Mesendoderm (in vitro differentiated cells): ENCODE results near the gene SPTLC2.
"Not testable (repeated sequence)": the region's sequence is repeated elsewhere in the genome, so short reads cannot be mapped to it uniquely, and the experiment has no call there.

Source experiments
- DNase-seq: peaks from one replicate; pipeline ENCODE4 v3.0.0; 2013
- H2AK5ac ChIP-seq: 2 replicates; pipeline ENCODE4 v1.6.1; 2013; ENCODE audit warnings: low read length, inconsistent platforms
- H2BK120ac ChIP-seq: 2 replicates; pipeline ENCODE4 v1.6.1; 2013; ENCODE audit warnings: low read depth, mild to moderate bottlenecking, low read length, moderate library complexity, mixed read lengths
- H2BK15ac ChIP-seq: replicated peaks from 2 replicates; pipeline ENCODE4 v1.6.1; 2013; ENCODE audit warnings: low read depth, mild to moderate bottlenecking, moderate library complexity
- H2BK5ac ChIP-seq: 2 replicates; pipeline ENCODE4 v1.6.1; 2013; ENCODE audit warnings: low read length, inconsistent platforms
- H3K18ac ChIP-seq: 2 replicates; pipeline ENCODE4 v1.6.1; 2013; ENCODE audit warnings: mild to moderate bottlenecking, low read length, mixed read lengths
- H3K23ac ChIP-seq: one replicate; pipeline ENCODE4 v1.6.1; 2013; ENCODE audit warnings: low read length
- H3K27ac ChIP-seq: 2 replicates; pipeline ENCODE4 v1.5.1; 2013; ENCODE audit warnings: low read depth, mild to moderate bottlenecking, inconsistent platforms, low read length, moderate library complexity
- H3K27me3 ChIP-seq: 2 replicates; pipeline ENCODE4 v1.6.1; 2013; ENCODE audit warnings: low read length, control low read depth, mild to moderate bottlenecking, inconsistent platforms; ENCODE audit not compliant: insufficient read depth, poor library complexity
- H3K36me3 ChIP-seq: 2 replicates; pipeline ENCODE4 v1.6.1; 2013; ENCODE audit warnings: low read length, inconsistent platforms; ENCODE audit not compliant: control insufficient read depth, insufficient read depth
- H3K4ac ChIP-seq: one replicate; pipeline ENCODE4 v1.6.1; 2013; ENCODE audit warnings: low read depth, mild to moderate bottlenecking, low read length, moderate library complexity
- H3K4me1 ChIP-seq: 2 replicates; pipeline ENCODE4 v1.6.1; 2013; ENCODE audit warnings: low read depth, low read length, inconsistent platforms; ENCODE audit not compliant: control insufficient read depth
- H3K4me2 ChIP-seq: 2 replicates; pipeline ENCODE4 v1.6.1; 2013; ENCODE audit warnings: low read length
- H3K4me3 ChIP-seq: 2 replicates; pipeline ENCODE4 v1.5.1; 2013; ENCODE audit warnings: mild to moderate bottlenecking, low read length
- H3K56ac ChIP-seq: one replicate; pipeline ENCODE4 v1.6.1; 2013; ENCODE audit warnings: low read length
- H3K79me1 ChIP-seq: 2 replicates; pipeline ENCODE4 v1.6.1; 2013; ENCODE audit warnings: low read length, inconsistent platforms
- H3K79me2 ChIP-seq: 2 replicates; pipeline ENCODE4 v1.6.1; 2013; ENCODE audit warnings: mild to moderate bottlenecking, low read length; ENCODE audit not compliant: control insufficient read depth, insufficient read depth
- H3K9ac ChIP-seq: 2 replicates; pipeline ENCODE4 v1.6.1; 2013; ENCODE audit warnings: low read length, inconsistent platforms
- H4K5ac ChIP-seq: one replicate; pipeline ENCODE4 v1.6.1; 2013; ENCODE audit warnings: low read length
- H4K8ac ChIP-seq: one replicate; pipeline ENCODE4 v1.6.1; 2013; ENCODE audit warnings: low read depth, mild to moderate bottlenecking, control low read depth, low read length, moderate library complexity
- WGBS: extraction: QIAGEN DNeasy Blood & Tissue Kit; methylation state at CpG from one replicate; pipeline ENCODE4 v1.1.7; 2013; ENCODE audit warnings: low lambda C conversion rate, missing lambda C conversion rate; ENCODE audit not compliant: insufficient coverage; ENCODE audit errors: extremely low coverage; 5-methylcytosine and 5-hydroxymethylcytosine counted together

SPTLC2 gene

DNA sequence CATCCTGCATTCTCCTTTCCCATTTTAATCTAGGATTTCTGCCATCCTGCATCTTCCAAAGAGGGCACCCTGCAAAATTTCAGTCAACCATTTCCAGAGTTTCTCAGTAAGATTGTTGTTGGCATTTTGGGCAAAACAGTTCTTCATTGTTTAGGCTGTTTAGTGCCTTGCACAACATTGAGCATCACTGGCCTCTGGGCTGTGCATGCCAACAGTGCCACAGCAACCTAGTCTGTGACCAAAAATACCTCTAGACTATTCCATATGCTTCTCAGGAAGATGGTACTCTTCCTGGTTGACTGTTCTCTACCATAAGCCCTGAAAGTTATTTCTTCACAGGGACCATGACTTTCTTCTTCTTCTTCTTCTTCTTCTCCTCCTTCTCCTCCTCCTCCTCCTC is 85.4 kb downstream of the SPTLC2 start:
- no peak overlapping the region for H2BK15ac ChIP-seq
- no peak overlapping the region for H3K18ac ChIP-seq
- H4K5ac ChIP-seq: no peak overlapping the region
- H4K8ac ChIP-seq: no peak overlapping the region
- no peaks in the 10 kb centered on the region for H3K36me3 ChIP-seq
- DNase-seq: no peak
- no peak overlapping the region for H3K56ac ChIP-seq
- H3K27me3 ChIP-seq: no peaks in the 10 kb centered on the region
- H3K4me3 ChIP-seq: no peak overlapping the region
- H3K79me2 ChIP-seq: no peaks in the 10 kb centered on the region
- no peak overlapping the region for H3K4me2 ChIP-seq
- no peak overlapping the region for H2BK120ac ChIP-seq
- no peaks in the 10 kb centered on the region for H3K4me1 ChIP-seq
- no peaks in the 10 kb centered on the region for H3K79me1 ChIP-seq
- no peak overlapping the region for H3K27ac ChIP-seq
- no peak overlapping the region for H2AK5ac ChIP-seq
- H2BK5ac ChIP-seq: no peak overlapping the region
- no peak overlapping the region for H3K23ac ChIP-seq
- no peak overlapping the region for H3K4ac ChIP-seq
- no peak overlapping the region for H3K9ac ChIP-seq

- no peaks in the 10 kb centered on the region for H3K4me1 ChIP-seq
- H3K4ac ChIP-seq: no peak overlapping the region
- no peak overlapping the region for H3K27ac ChIP-seq
- H3K18ac ChIP-seq: no peak overlapping the region
- H3K27me3 ChIP-seq: no peaks in the 10 kb centered on the region
- H3K56ac ChIP-seq: no peak overlapping the region
- no peak overlapping the region for H2AK5ac ChIP-seq
- H3K9ac ChIP-seq: no peak overlapping the region
- no peak for DNase-seq
- no peak overlapping the region for H3K4me3 ChIP-seq
- H3K36me3 ChIP-seq: no peaks in the 10 kb centered on the region
- no peak overlapping the region for H2BK120ac ChIP-seq
- no peak overlapping the region for H4K5ac ChIP-seq
- H3K79me1 ChIP-seq: no peaks in the 10 kb centered on the region
- no peak overlapping the region for H3K23ac ChIP-seq
- no peaks in the 10 kb centered on the region for H3K79me2 ChIP-seq
- no peak overlapping the region for H4K8ac ChIP-seq
- H2BK5ac ChIP-seq: no peak overlapping the region
- H2BK15ac ChIP-seq: no peak overlapping the region
- no peak overlapping the region for H3K4me2 ChIP-seq
Measured at GRCh38 chr14:77529963-77530362, 86.5 kb downstream of the SPTLC2 start.

- Histone ChIP-seq H3K56ac (no peak overlapping the region), H3K4me3 (no peak overlapping the region), H3K23ac (no peak overlapping the region), H2AK5ac (no peak overlapping the region), H3K79me1 (no peaks in the 10 kb centered on the region), H3K9ac (no peak overlapping the region), H2BK15ac (no peak overlapping the region), H3K27ac (no peak overlapping the region), H3K4me1 (no peaks in the 10 kb centered on the region), H4K8ac (no peak overlapping the region), H4K5ac (no peak overlapping the region), H3K18ac (no peak overlapping the region), H3K4me2 (no peak overlapping the region), H3K79me2 (no peaks in the 10 kb centered on the region), H2BK120ac (no peak overlapping the region), H3K4ac (no peak overlapping the region), H2BK5ac (no peak overlapping the region), H3K36me3 (no peaks in the 10 kb centered on the region), H3K27me3 (no peaks in the 10 kb centered on the region)
- no peak for DNase-seq
- WGBS: no CpG with 5 or more reads among the region's 2 CpGs
Measured at GRCh38 chr14:77529213-77529612, 87.2 kb downstream of the SPTLC2 start.

- not testable (repeated sequence) for H2BK15ac ChIP-seq, H3K79me1 ChIP-seq, H4K8ac ChIP-seq, H3K4me1 ChIP-seq, H3K36me3 ChIP-seq, H2AK5ac ChIP-seq, H3K56ac ChIP-seq, H2BK5ac ChIP-seq, H3K27ac ChIP-seq, H4K5ac ChIP-seq, H2BK120ac ChIP-seq, DNase-seq, H3K4ac ChIP-seq, H3K23ac ChIP-seq, H3K27me3 ChIP-seq, H3K4me2 ChIP-seq, H3K18ac ChIP-seq, H3K9ac ChIP-seq, H3K4me3 ChIP-seq, H3K79me2 ChIP-seq
- WGBS: no CpG with 5 or more reads among the region's 5 CpGs
Measured at GRCh38 chr14:77528701-77529100, 87.7 kb downstream of the SPTLC2 start.

DNA sequence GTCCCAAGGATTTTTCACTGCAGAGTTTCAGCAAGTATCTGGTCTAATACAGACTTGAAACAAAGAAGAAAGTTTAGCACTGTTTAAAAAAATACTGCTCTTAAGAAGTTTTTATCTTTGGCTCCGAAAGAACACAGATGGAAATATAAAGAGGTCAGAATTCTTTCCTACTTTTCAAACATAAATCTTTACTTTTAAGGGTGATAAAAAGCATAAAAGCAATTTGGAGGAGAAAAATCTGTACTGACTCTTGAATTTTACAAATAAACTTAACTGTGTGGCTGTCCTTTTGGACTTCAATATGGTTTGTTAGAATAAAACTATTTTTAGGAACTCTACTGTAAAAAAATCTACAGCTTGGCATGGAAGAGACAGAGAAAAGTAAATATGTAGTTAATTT is 90.2 kb downstream of the SPTLC2 start:
- no peak overlapping the region for H2BK15ac ChIP-seq
- no peak overlapping the region for H3K4ac ChIP-seq
- no CpG with 5 or more reads among the region's 1 CpG for WGBS

DNA sequence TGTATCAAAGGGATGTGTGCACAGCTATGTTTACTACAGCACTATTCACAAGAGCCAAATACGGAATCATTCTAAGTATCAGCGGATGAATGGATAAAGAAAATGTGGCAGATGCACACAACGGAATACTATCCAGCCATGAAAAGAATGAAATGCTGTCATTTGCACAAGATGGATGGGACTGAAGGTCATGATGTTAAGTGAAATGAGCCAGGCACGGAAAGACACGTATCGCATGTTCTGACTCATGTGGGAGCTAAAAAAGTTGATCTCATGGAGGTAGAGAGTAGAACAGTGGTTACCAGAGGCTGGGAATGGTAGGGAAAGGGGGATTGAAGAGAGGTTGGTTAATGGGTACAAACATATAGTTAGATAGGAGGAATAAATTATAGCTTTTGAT is 91.9 kb downstream of the SPTLC2 start:
- Histone ChIP-seq H2BK5ac (no peak overlapping the region), H3K36me3 (peaks cover 1% of the 10 kb centered on the region), H3K27me3 (no peaks in the 10 kb centered on the region), H3K27ac (no peak overlapping the region), H2BK120ac (no peak overlapping the region), H3K79me1 (no peaks in the 10 kb centered on the region), H2BK15ac (no peak overlapping the region), H3K4ac (no peak overlapping the region), H3K4me1 (no peaks in the 10 kb centered on the region), H4K5ac (no peak overlapping the region), H3K4me2 (no peak overlapping the region), H3K23ac (no peak overlapping the region), H3K9ac (no peak overlapping the region), H2AK5ac (no peak overlapping the region), H4K8ac (no peak overlapping the region), H3K56ac (no peak overlapping the region), H3K18ac (no peak overlapping the region), H3K79me2 (no peaks in the 10 kb centered on the region), H3K4me3 (no peak overlapping the region)
- DNase-seq: no peak
- WGBS: no CpG with 5 or more reads among the region's 6 CpGs

More for the DNA sequence above, 90.2 kb downstream of the SPTLC2 start:
- Histone ChIP-seq H3K18ac (no peak overlapping the region), H3K9ac (no peak overlapping the region), H2BK5ac (no peak overlapping the region), H2AK5ac (no peak overlapping the region), H3K27me3 (no peaks in the 10 kb centered on the region), H3K79me2 (no peaks in the 10 kb centered on the region), H3K4me2 (no peak overlapping the region), H2BK120ac (no peak overlapping the region), H3K36me3 (peaks cover 1% of the 10 kb centered on the region), H3K23ac (no peak overlapping the region), H4K5ac (no peak overlapping the region), H3K4me1 (no peaks in the 10 kb centered on the region), H3K56ac (no peak overlapping the region), H3K79me1 (no peaks in the 10 kb centered on the region), H3K27ac (no peak overlapping the region), H4K8ac (no peak overlapping the region), H3K4me3 (no peak overlapping the region)
- no peak for DNase-seq
